Upper lobe of left lung (tissue), 6 donors: ENCODE measurements around the gene ARL4D. TPM values are rescaled to one million over a fixed set of nuclear protein-coding genes. Genes with fewer than 3 reads are reported as not detected.
"Not testable (repeated sequence)": the region's sequence is repeated elsewhere in the genome, so short reads cannot be mapped to it uniquely, and the experiment has no call there.

Experiments used
- ATAC-seq, 2 donors: fragments of 200-7000 bp; cut with Tn5 transposase; one replicate each; pipeline ENCODE4 v1.9.1; 2022; ENCODE audit warnings: mild to moderate bottlenecking in 2 of 2, moderate library complexity in 2 of 2; ENCODE audit not compliant: low FRiP score in 2 of 2
- DNase-seq, 2 donors: peaks; one replicate each; pipeline ENCODE4 v3.0.0-alpha.2; 2019 to 2020
- H3K27ac ChIP-seq, 4 donors: fragments of 200-600 bp; sonication (generic); one replicate each; pipeline ENCODE4 v1.5.1; 2016 to 2019
- H3K27me3 ChIP-seq, 4 donors: fragments of 200-600 bp; sonication (generic); one replicate each; pipeline ENCODE4 v1.5.1; 2017 to 2019
- H3K36me3 ChIP-seq, 4 donors: fragments of 200-600 bp; sonication (generic); one replicate each; pipeline ENCODE4 v1.5.1; 2016 to 2019
- H3K4me1 ChIP-seq, 4 donors: fragments of 200-600 bp; sonication (generic); one replicate each; pipeline ENCODE4 v1.5.1; 2018 to 2019
- H3K4me3 ChIP-seq, 4 donors: fragments of 200-600 bp; sonication (generic); one replicate each; pipeline ENCODE4 v1.5.1; 2017 to 2019; ENCODE audit warnings: mild to moderate bottlenecking in 2 of 4, moderate library complexity in 1 of 4
- H3K9me3 ChIP-seq, 4 donors: fragments of 200-600 bp; sonication (generic); one replicate each; pipeline ENCODE4 v1.5.1; 2018 to 2019
- EP300 ChIP-seq, 4 donors: sonication (generic); formaldehyde crosslinking; IDR thresholded peaks; one replicate each; pipeline ENCODE4 v1.5.1; 2017; ENCODE audit warnings: antibody characterized with exemption in 4 of 4, control low read depth in 2 of 4
- POLR2A ChIP-seq, 4 donors: fragments of 450-650 bp; IDR thresholded peaks; one replicate each; pipeline ENCODE4 v1.5.1; 2016 to 2017; ENCODE audit warnings: antibody characterized with exemption in 4 of 4, mild to moderate bottlenecking in 2 of 4
- POLR2AphosphoS5 ChIP-seq, 2 donors: sonication (generic); formaldehyde crosslinking; IDR thresholded peaks; one replicate each; pipeline ENCODE4 v1.5.1; 2017; ENCODE audit warnings: antibody characterized with exemption in 2 of 2
- WGBS, 2 donors: methylation state at CpG; one replicate each; pipeline ENCODE4 v1.1.5; 2017 to 2018; 5-methylcytosine and 5-hydroxymethylcytosine counted together
- total RNA-seq, 6 donors: library from RNA; depleted of rRNA in 4 of 6; stranded (reverse); fragments of >200 nt in 4 of 6; gene quantifications; one replicate each; pipeline versions ENCODE4 v1.1.0 to v1.2.1, GENCODE V29; 2016 to 2021
- TF ChIP-seq, protein P1 (sequence below), 6 experiments: fragments of 450-650 bp in 4 of 6; fragments of 200-600 bp in 2 of 6; sonication (generic) in 2 of 6; IDR thresholded peaks; one replicate each; pipeline ENCODE4 v1.5.1; 2016 to 2019; ENCODE audit warnings: antibody characterized with exemption in 6 of 6
- donor health status: DM: no; HTN: no; CAD: no; lungs with moderate emphysema.
- donor health status: DM: no; HTN: yes; CAD: no; lungs with severe emphysema.

The ARL4D gene
- total RNA-seq, 6 donors from 2014 or later: 6.5 to 24.2 (median 9.4) TPM

DNA sequence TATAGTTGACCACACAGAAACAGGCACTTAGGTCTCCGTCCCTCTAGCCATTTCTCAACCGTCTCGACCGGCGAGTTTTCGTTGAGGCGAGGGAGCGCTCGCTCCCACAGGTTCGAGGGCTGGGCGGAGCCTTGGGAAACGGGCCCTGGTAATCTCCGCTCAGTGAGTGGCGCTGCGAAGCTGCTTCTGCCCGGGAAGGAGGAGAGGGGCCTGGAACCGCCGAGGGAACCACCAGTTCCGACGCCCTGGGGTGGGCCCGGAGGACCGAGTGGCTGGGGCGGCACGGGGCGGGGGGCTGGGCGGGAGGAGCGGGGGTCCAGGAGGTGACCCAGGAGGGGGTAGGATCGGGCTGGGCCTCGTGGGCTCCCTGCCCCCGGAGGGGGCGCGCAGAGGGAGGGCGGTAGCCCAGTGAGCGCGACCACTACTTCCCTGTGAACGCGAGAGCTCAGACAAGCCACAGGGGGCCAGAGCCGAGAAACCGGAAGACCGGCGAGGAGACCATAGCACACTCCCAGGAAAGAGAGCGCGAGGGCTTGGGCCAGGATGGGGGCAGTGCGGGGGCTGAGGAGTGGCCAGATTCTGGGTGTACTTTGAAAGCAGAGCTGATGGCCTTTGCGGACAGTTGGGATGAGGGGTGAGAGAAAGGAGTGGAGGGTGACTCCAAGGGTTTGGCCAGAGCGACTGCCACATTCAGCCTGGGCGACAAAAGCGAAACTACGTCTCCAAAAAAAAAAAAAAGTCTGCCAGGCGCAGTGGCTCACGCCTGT, 29.9 kb upstream of the ARL4D start:
- TF ChIP-seq, protein P1, sequence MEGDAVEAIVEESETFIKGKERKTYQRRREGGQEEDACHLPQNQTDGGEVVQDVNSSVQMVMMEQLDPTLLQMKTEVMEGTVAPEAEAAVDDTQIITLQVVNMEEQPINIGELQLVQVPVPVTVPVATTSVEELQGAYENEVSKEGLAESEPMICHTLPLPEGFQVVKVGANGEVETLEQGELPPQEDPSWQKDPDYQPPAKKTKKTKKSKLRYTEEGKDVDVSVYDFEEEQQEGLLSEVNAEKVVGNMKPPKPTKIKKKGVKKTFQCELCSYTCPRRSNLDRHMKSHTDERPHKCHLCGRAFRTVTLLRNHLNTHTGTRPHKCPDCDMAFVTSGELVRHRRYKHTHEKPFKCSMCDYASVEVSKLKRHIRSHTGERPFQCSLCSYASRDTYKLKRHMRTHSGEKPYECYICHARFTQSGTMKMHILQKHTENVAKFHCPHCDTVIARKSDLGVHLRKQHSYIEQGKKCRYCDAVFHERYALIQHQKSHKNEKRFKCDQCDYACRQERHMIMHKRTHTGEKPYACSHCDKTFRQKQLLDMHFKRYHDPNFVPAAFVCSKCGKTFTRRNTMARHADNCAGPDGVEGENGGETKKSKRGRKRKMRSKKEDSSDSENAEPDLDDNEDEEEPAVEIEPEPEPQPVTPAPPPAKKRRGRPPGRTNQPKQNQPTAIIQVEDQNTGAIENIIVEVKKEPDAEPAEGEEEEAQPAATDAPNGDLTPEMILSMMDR (IDR thresholded peaks at IDR 0.05): peak in 1 of 6 experiments; percentile 23
- TF ChIP-seq EP300 (IDR thresholded peaks at IDR 0.05) (no peak), POLR2A (IDR thresholded peaks at IDR 0.05) (peak in 2 of 4 donors; percentile 44 to 60), POLR2AphosphoS5 (IDR thresholded peaks at IDR 0.05) (peak; percentile 21 to 48)
- WGBS, 2 donors: 0 to 1% methylated on average over 31 to 34 of the region's 51 CpGs
- Histone ChIP-seq H3K9me3 (no peaks in the 10 kb centered on the region), H3K4me1 (peaks cover 17 to 33% (median 27%) of the 10 kb centered on the region in 4 donors), H3K27ac (peak overlapping the region; percentile 99 to 100 (median 100)), H3K36me3 (no peaks in the 10 kb centered on the region), H3K4me3 (peak overlapping the region; percentile 14 to 56 (median 50)), H3K27me3 (no peaks in the 10 kb centered on the region)
- ATAC-seq (peak; percentile 92), DNase-seq (peak; percentile 88 to 90)

DNA sequence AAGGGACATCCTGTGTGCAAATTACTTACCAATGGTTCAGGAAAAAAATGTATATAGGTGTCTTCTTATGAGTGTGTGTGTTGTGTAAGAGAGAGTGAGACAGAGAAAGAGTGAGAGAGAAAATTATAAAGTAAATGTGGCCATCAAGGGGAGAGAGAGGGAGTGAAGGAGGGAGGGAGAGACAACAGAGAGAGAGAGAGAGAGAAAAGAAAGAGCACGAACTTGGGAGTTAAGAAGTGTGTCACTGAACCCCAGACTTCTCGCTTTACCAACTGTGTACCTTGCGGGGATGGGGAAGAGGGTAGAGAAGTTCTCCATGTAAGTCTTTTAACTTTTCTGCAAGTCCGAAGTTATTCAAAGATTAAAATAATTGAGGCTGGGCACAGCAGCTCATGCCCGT, 28.8 kb upstream of the ARL4D start:
- DNase-seq (no peak), ATAC-seq (no peak)
- Histone ChIP-seq H3K4me1 (peaks cover 17 to 33% (median 27%) of the 10 kb centered on the region in 4 donors), H3K27ac (peak overlapping the region; percentile 99 to 100 (median 100)), H3K36me3 (no peaks in the 10 kb centered on the region), H3K9me3 (no peaks in the 10 kb centered on the region), H3K4me3 (peak overlapping the region in 2 of 4 donors; percentile 50 to 56), H3K27me3 (no peaks in the 10 kb centered on the region)
- 88% methylated on average over 5 of the region's 5 CpGs for whole genome bisulfite sequencing, 2 donors
- no peak for TF ChIP-seq POLR2A (IDR thresholded peaks at IDR 0.05)
- TF ChIP-seq, protein P1 (IDR thresholded peaks at IDR 0.05): no peak

DNA sequence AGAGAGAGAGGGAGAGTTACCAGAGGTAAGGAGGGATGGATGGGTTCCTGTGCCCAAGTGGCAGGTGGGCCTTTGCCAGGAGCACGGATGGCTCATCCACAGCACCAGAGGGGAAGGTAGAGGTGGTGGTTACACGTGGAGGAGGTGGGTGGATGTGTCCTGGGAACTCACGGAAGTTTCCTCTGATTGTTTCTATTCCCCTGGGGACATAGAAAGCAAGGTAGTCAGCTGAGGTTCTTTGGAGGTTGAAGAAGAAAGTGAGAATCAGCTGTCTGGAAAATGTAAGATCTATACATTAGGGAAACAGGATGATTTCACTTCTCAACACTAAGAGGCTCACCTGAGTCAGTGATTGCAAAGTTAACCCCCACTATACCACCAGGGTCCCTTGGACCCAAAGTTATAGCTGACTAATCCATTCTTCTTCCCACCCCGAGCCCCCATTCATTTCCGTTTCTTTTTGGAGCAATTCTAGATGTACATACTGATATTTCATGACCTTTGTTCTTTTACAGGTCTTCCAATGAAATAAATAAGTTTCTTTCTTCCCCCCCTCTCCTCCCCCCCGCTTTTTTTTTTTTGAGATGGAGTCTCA, 27.5 kb upstream of the ARL4D start:
- TF ChIP-seq, protein P1 (IDR thresholded peaks at IDR 0.05): no peak
- TF ChIP-seq POLR2AphosphoS5 (IDR thresholded peaks at IDR 0.05) (no peak), POLR2A (IDR thresholded peaks at IDR 0.05) (no peak), EP300 (IDR thresholded peaks at IDR 0.05) (no peak)
- WGBS, 2 donors: 68 to 71% methylated on average over 6 of the region's 6 CpGs
- H3K9me3 ChIP-seq: no peaks in the 10 kb centered on the region
- no peaks in the 10 kb centered on the region for H3K27me3 ChIP-seq
- no peak overlapping the region for H3K4me3 ChIP-seq
- no peaks in the 10 kb centered on the region for H3K36me3 ChIP-seq
- DNase-seq (no peak), ATAC-seq (no peak)
- peaks cover 17 to 33% (median 27%) of the 10 kb centered on the region in 4 donors for H3K4me1 ChIP-seq
- peak overlapping the region in 3 of 4 donors; percentile 3 to 100 (median 100) for H3K27ac ChIP-seq

DNA sequence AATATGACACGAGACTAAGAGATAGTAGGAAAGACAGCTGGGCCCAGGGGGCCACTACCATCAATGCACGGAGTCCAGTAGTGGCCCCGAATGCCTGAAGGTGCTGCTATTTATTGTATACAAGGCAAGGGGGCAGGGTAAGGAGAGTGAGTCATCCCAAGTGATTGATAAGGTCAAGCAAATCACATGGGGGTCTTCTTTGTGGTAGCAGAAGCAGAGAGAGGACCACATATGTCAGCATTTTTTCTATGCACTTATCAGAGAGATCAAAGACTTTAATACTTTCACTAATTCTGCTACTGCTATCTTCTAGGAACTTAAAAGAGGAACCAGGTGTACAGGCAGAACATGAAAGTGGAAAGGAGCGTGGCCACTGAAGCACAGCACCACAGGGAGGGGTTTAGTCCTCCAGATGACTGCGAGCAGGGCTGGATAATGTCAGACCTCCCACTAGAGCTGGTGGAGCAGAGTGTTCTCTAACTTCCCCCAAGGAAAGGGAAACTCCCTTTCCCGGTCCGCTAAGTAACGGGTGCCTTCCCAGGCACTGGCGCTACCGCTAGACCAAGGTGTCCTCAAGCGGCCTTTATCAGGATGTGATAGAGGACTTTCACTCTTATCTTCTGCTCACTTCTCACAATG, 26.4 kb upstream of the ARL4D start:
- peak overlapping the region; percentile 25 to 100 (median 58) for H3K27ac ChIP-seq
- H3K4me1 ChIP-seq: peaks cover 15 to 26% (median 21%) of the 10 kb centered on the region in 4 donors
- ATAC-seq (no peak), DNase-seq (peak in 1 of 2 donors; percentile 50)
- WGBS, 2 donors: 57 to 60% methylated on average over 11 of the region's 11 CpGs
- TF ChIP-seq POLR2AphosphoS5 (IDR thresholded peaks at IDR 0.05) (peak; percentile 23 to 69), POLR2A (IDR thresholded peaks at IDR 0.05) (no peak), EP300 (IDR thresholded peaks at IDR 0.05) (peak in 2 of 4 donors; percentile 53 to 58)
- no peaks in the 10 kb centered on the region for H3K27me3 ChIP-seq
- H3K36me3 ChIP-seq: no peaks in the 10 kb centered on the region
- H3K9me3 ChIP-seq: no peaks in the 10 kb centered on the region
- no peak overlapping the region for H3K4me3 ChIP-seq

DNA sequence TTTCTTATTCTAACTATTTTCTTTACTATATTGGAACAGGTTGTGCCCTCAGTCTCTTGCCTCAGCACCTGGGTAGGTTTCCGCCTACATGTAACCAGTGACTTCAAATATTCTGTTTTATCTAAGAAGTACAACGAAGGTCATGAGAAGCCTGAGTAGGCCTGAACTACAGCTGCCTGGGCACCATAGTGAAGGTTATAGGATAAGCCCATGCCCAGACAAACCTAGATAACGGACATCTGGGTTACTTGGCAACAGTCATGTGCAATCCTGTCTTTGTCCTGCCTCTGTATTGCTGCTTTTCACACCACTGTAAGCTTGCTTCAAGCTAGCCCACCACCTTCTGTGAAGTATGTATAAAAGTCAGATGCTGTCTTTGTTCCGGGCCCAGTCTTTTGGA, 25.4 kb upstream of the ARL4D start:
- TF ChIP-seq, protein P1 (IDR thresholded peaks at IDR 0.05): no peak
- TF ChIP-seq POLR2AphosphoS5 (IDR thresholded peaks at IDR 0.05): no peak
- no peak for TF ChIP-seq POLR2A (IDR thresholded peaks at IDR 0.05)
- peak overlapping the region in 3 of 4 donors; percentile 40 to 100 (median 76) for H3K27ac ChIP-seq
- H3K4me1 ChIP-seq: peaks cover 12 to 21% (median 18%) of the 10 kb centered on the region in 4 donors
- no peak overlapping the region for H3K4me3 ChIP-seq
- DNase-seq: no peak
- H3K36me3 ChIP-seq: no peaks in the 10 kb centered on the region
- ATAC-seq: no peak
- H3K9me3 ChIP-seq: no peaks in the 10 kb centered on the region
- no peaks in the 10 kb centered on the region for H3K27me3 ChIP-seq
- WGBS, 2 donors: 95 to 96% methylated on average over 4 of the region's 4 CpGs

DNA sequence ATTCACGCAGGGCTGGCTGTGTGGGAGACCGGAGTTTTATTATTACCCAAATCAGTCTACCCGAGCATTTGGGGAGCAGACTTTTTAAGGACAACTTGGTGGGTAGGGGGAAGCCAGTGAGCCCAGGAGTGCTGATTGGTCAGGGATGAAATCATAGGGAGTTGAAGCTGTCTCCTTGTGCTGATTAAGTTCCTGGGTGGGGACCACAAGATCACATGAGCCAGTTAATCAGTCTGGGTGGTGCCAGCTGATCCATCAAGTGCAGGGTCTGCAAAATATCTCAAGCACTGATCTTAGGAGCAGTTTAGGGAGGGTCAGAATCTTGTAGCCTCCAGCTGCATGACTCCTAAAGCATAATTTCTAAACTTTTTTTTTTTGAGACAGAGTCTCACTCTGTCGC, 22.9 kb upstream of the ARL4D start:
- H3K36me3 ChIP-seq, H3K27me3 ChIP-seq, ATAC-seq, H3K4me3 ChIP-seq, H3K27ac ChIP-seq, DNase-seq: not testable (repeated sequence)
- WGBS, 2 donors: 85 to 95% methylated on average over 4 of the region's 4 CpGs
- peaks cover 0 to 16% (median 4%) of the 10 kb centered on the region in 4 donors for H3K9me3 ChIP-seq
- H3K4me1 ChIP-seq: peaks cover 0 to 13% (median 6%) of the 10 kb centered on the region in 4 donors
